A673 (cell line): ENCODE measurements around the gene GCDH. TPM values are rescaled to one million over a fixed set of nuclear protein-coding genes. Genes with fewer than 3 reads are reported as not detected.

Experiments used
- BruUV-seq: library from RNA; stranded (reverse); fragments of 400-500 nt; replicated peaks from 2 replicates; lab custom pipeline; 2021; lab: Mats Ljungman, UMichigan
- CTCF ChIA-PET: fragments of 300-600 bp; sonication (Branson Sonifier 250); formaldehyde crosslinking; loops from one replicate; lab custom pipeline; 2022; ENCODE audit warnings: antibody characterized with exemption; lab: Charles Lee
- POLR2A ChIA-PET: fragments of 300-600 bp; sonication (Branson Sonifier 250); formaldehyde crosslinking; loops from one replicate; lab custom pipeline; 2022; ENCODE audit warnings: antibody characterized with exemption; ENCODE audit not compliant: low non-redundant PET; lab: Charles Lee
- DNase-seq: peaks from one replicate; pipeline ENCODE4 v3.0.0-alpha.2; 2015; ENCODE audit warnings: low spot score
- H3K27ac ChIP-seq: fragments of 200-600 bp; sonication (generic); 2 replicates; pipeline ENCODE4 v1.5.1; 2016; ENCODE audit warnings: mixed run types, low read depth, mild to moderate bottlenecking, mixed read lengths, antibody characterized with exemption, low read length; ENCODE audit not compliant: poor library complexity, severe bottlenecking
- H3K27me3 ChIP-seq: fragments of 200-600 bp; sonication (generic); replicated peaks from 2 replicates; pipeline ENCODE4 v1.6.1; 2017; ENCODE audit warnings: mixed run types, low read depth, mild to moderate bottlenecking, mixed read lengths, antibody characterized with exemption, low read length; ENCODE audit not compliant: insufficient read depth, poor library complexity
- H3K36me3 ChIP-seq: fragments of 200-600 bp; sonication (generic); 2 replicates; pipeline ENCODE4 v1.6.1; 2016; ENCODE audit warnings: mixed run types, mild to moderate bottlenecking, mixed read lengths, antibody characterized with exemption, low read length; ENCODE audit not compliant: insufficient read depth, poor library complexity, severe bottlenecking
- H3K4me1 ChIP-seq: fragments of 200-600 bp; sonication (generic); 2 replicates; pipeline ENCODE4 v1.6.1; 2017; ENCODE audit warnings: mixed run types, mild to moderate bottlenecking, mixed read lengths, antibody characterized with exemption, low read length; ENCODE audit not compliant: insufficient read depth, poor library complexity, severe bottlenecking
- H3K4me3 ChIP-seq: fragments of 200-600 bp; sonication (generic); 2 replicates; pipeline ENCODE4 v1.5.1; 2016; ENCODE audit warnings: low read depth, mixed run types, mild to moderate bottlenecking, mixed read lengths, low read length; ENCODE audit not compliant: poor library complexity, severe bottlenecking
- H3K9me3 ChIP-seq: fragments of 200-600 bp; sonication (generic); 2 replicates; pipeline ENCODE4 v1.6.1; 2016; ENCODE audit warnings: mixed run types, low read depth, mild to moderate bottlenecking, mixed read lengths, antibody characterized with exemption, low read length; ENCODE audit not compliant: poor library complexity, severe bottlenecking
- EZH2 ChIP-seq: fragments of 200-600 bp; sonication (generic); IDR thresholded peaks from 2 replicates; pipeline ENCODE4 v1.6.1; 2017; ENCODE audit warnings: borderline replicate concordance, low read depth, mild to moderate bottlenecking, mixed read lengths, antibody characterized with exemption, low read length; ENCODE audit not compliant: poor library complexity, severe bottlenecking
- intact Hi-C: fragments of 100-400 bp; cut with micrococcal nuclease; formaldehyde crosslinking; loops from one replicate; pipeline ENCODE4 v1.10.0; 2022; ENCODE audit not compliant: unreplicated experiment
- total RNA-seq: library from RNA; stranded (reverse); gene quantifications from 2 replicates; pipeline ENCODE4 v1.2.3, GENCODE V29; 2021
- TF ChIP-seq, protein P1 (sequence below): fragments of 300-800, 200-600 bp; sonication (generic); conservative IDR thresholded peaks from 2 replicates; pipeline ENCODE4 v1.5.1; 2017; ENCODE audit warnings: low read depth, mild to moderate bottlenecking, antibody characterized with exemption, low read length, moderate library complexity, mixed read lengths

The GCDH gene
- total RNA-seq, 1 experiment from 2014 or later, result 47.3 TPM

DNA sequence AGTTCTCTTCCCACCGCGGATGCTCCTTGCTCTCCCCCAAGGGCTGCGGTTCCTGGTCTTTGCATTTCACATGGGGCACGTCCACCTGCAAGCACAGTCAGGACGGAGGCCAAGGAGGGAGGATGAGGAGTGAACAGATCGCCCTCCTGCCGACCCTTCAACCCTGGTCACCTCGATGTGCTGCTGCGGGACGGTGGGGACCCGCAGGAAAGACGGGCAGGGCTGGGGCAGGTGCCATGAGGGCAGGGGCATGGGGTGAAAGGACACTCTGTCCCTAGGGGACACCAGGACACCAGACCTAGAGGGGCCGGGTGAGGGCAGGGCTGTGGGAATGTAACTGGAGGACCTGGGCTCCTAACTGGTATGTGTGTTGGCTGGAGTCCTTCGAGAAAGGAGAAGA lies 27.3 kb downstream of the GCDH start:
- no peak overlapping the region for H3K27ac ChIP-seq
- no TSS peak for BruUV-seq
- H3K9me3 ChIP-seq, result no peaks in the 10 kb centered on the region
- no peaks in the 10 kb centered on the region for H3K27me3 ChIP-seq
- peaks cover 12% of the 10 kb centered on the region for H3K36me3 ChIP-seq
- POLR2A ChIA-PET, result no interaction called here
- TF ChIP-seq EZH2, result no peak
- TF ChIP-seq, protein P1, sequence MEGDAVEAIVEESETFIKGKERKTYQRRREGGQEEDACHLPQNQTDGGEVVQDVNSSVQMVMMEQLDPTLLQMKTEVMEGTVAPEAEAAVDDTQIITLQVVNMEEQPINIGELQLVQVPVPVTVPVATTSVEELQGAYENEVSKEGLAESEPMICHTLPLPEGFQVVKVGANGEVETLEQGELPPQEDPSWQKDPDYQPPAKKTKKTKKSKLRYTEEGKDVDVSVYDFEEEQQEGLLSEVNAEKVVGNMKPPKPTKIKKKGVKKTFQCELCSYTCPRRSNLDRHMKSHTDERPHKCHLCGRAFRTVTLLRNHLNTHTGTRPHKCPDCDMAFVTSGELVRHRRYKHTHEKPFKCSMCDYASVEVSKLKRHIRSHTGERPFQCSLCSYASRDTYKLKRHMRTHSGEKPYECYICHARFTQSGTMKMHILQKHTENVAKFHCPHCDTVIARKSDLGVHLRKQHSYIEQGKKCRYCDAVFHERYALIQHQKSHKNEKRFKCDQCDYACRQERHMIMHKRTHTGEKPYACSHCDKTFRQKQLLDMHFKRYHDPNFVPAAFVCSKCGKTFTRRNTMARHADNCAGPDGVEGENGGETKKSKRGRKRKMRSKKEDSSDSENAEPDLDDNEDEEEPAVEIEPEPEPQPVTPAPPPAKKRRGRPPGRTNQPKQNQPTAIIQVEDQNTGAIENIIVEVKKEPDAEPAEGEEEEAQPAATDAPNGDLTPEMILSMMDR, result no peak
- H3K4me3 ChIP-seq, result no peak overlapping the region
- DNase-seq, result no peak
- peaks cover 12% of the 10 kb centered on the region for H3K4me1 ChIP-seq
- intact Hi-C loops, result no loop called here
- CTCF ChIA-PET, result no interaction called here

DNA sequence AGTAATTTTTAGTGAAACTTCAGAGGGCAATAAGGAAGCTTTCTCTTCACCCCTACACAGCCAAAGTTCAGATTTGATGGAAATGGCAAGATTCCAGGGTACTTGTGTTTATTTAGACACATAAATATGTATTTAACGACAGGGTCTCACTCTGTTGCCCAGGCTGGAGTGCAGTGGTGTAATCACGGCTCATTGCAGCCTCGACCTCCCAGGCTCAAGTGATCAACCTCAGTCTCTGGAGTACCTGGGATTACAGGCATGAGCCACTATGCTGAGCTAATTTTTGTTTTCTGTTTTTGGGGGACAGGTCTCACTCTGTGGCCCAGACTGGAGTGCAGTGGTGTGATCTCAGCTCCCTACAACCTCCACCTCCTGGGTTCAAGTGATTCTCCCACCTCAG lies 30.1 kb downstream of the GCDH start:
- no peak overlapping the region for H3K4me3 ChIP-seq
- intact Hi-C loops, result no loop called here
- no peaks in the 10 kb centered on the region for H3K27me3 ChIP-seq
- no peak for DNase-seq
- no peaks in the 10 kb centered on the region for H3K4me1 ChIP-seq
- H3K9me3 ChIP-seq, result no peaks in the 10 kb centered on the region
- H3K27ac ChIP-seq, result no peak overlapping the region
- ChIA-PET POLR2A (no interaction called here), CTCF (no interaction called here)
- BruUV-seq, result no TSS peak
- peaks cover 33% of the 10 kb centered on the region for H3K36me3 ChIP-seq
- no peak for TF ChIP-seq EZH2
- TF ChIP-seq, protein P1, result no peak

DNA sequence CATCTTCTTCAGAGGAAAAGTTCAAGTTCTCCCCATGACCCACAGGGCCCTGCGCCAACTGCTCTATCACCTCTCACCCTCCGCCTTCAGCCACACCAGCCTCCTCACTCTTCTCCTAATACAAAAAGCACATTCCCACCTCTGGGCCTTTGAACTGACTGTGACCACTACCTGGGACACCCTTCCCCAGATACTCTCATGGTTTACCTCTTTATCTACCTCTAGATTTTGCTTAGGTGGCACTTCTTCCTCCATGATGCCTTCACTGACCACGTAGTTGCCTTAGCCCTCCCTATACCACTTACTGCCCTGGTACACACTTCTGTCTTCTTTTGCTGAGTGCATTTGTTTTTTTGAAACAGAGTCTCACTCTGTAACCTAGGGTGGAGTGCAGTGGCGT lies 32.0 kb downstream of the GCDH start:
- Histone ChIP-seq H3K4me3 (no peak overlapping the region), H3K27me3 (no peaks in the 10 kb centered on the region), H3K27ac (no peak overlapping the region), H3K9me3 (no peaks in the 10 kb centered on the region), H3K4me1 (no peaks in the 10 kb centered on the region), H3K36me3 (peaks cover 48% of the 10 kb centered on the region)
- BruUV-seq, result no TSS peak
- CTCF ChIA-PET, result no interaction called here
- intact Hi-C loops, result no loop called here
- POLR2A ChIA-PET, result no interaction called here
- no peak for DNase-seq
- no peak for TF ChIP-seq EZH2
- TF ChIP-seq, protein P1, result no peak
